ENCODE data around the gene EEF1G. TPM values are rescaled to one million over a fixed set of nuclear protein-coding genes. Genes with fewer than 3 reads are reported as not detected.

EEF1G gene, protein sequence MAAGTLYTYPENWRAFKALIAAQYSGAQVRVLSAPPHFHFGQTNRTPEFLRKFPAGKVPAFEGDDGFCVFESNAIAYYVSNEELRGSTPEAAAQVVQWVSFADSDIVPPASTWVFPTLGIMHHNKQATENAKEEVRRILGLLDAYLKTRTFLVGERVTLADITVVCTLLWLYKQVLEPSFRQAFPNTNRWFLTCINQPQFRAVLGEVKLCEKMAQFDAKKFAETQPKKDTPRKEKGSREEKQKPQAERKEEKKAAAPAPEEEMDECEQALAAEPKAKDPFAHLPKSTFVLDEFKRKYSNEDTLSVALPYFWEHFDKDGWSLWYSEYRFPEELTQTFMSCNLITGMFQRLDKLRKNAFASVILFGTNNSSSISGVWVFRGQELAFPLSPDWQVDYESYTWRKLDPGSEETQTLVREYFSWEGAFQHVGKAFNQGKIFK
- 100 to 1,000 TPM; 628 to 754 (median 714) TPM for total RNA-seq
- total RNA-seq (2013): 2,034 TPM

DNA sequence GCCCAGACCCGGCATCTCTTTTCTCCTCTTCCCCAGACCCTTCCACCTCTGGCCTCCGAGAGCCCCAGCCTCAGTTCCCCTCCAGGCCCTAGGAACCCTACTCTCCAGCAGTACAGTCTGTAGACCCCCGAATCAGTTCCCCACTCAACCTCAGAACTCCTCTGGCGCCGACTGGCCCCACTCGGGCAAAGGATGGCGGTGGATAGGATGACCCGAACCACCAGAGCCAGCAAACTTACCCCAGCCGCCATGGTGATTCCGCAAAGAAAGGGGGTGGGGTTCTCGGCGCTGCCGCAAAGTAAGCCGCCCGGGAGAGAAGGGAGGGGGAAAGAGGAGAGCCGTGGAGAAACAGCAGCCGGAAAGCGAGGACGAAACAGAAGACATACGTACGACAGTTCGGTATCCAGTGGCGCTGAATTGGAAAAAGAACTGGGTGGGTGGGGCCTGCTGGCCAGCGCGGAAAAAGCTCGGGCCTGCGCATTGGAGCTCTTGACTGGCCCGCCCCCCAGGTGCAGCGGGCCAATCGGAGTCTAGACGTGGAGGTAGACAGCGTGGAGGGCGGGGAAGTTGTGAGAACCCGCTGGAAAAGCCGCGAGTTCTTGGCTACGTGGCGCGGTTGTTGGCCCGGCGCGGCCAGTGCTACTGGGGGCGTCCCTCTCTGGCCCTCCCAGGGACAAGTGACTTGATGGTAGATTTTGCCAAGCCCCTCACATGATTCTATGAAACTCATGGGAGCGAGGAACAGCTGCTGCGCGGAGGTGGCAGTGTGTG, at the start of gene EEF1G:
TSS of gene EEF1G (minus strand) at position 300 of the 771 bp plus-strand sequence. CDS start at position 251, 49 bp downstream.
- ATAC-seq (peak; percentile 94 to 98 (median 94)), DNase-seq (peak; percentile 95 to 99)
- Mint-ChIP-seq H3K9me3 (no peaks in the 10 kb centered on the region), H3K4me1 (peaks cover 36 to 54% of the 10 kb centered on the region in 2 donors), H3K4me3 (peak within 1 kb of the TSS; percentile 99), H3K27me3 (ENCODE audit: low read depth in 2 of 2) (no peaks in the 10 kb centered on the region), H3K36me3 (peaks cover 10% of the 10 kb centered on the region), H3K27ac (peak within 1 kb of the TSS; percentile 92 to 95)
- intact Hi-C loops (cut with micrococcal nuclease): loop anchor here (1.0 to 5.0 kb wide), 3 partner anchors 16 to 134 kb away; partner anchors contain the start of genes BSCL2, GNG3 and TUT1
- Histone ChIP-seq H3K4me3 (ENCODE audit: low read length) (peak within 1 kb of the TSS; percentile 94), H3K36me3 (ENCODE audit: control insufficient read depth, insufficient read depth, low read length) (peaks cover 40% of the 10 kb centered on the region), H3K4me1 (ENCODE audit: control insufficient read depth, insufficient read depth, low read length) (peaks cover 27% of the 10 kb centered on the region), H3K27me3 (ENCODE audit: control insufficient read depth, insufficient read depth, low read length) (no peaks in the 10 kb centered on the region), H3K27ac (ENCODE audit: low read length) (peak within 1 kb of the TSS; percentile 80), H3K9me3 (ENCODE audit: control insufficient read depth, insufficient read depth, low read length) (no peaks in the 10 kb centered on the region)
- TF ChIP-seq, protein P1, sequence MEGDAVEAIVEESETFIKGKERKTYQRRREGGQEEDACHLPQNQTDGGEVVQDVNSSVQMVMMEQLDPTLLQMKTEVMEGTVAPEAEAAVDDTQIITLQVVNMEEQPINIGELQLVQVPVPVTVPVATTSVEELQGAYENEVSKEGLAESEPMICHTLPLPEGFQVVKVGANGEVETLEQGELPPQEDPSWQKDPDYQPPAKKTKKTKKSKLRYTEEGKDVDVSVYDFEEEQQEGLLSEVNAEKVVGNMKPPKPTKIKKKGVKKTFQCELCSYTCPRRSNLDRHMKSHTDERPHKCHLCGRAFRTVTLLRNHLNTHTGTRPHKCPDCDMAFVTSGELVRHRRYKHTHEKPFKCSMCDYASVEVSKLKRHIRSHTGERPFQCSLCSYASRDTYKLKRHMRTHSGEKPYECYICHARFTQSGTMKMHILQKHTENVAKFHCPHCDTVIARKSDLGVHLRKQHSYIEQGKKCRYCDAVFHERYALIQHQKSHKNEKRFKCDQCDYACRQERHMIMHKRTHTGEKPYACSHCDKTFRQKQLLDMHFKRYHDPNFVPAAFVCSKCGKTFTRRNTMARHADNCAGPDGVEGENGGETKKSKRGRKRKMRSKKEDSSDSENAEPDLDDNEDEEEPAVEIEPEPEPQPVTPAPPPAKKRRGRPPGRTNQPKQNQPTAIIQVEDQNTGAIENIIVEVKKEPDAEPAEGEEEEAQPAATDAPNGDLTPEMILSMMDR (IDR thresholded peaks at IDR 0.05): no peak
- under 1% methylated on average over 46 of the region's 46 CpGs for WGBS (ENCODE audit: insufficient coverage)

DNA sequence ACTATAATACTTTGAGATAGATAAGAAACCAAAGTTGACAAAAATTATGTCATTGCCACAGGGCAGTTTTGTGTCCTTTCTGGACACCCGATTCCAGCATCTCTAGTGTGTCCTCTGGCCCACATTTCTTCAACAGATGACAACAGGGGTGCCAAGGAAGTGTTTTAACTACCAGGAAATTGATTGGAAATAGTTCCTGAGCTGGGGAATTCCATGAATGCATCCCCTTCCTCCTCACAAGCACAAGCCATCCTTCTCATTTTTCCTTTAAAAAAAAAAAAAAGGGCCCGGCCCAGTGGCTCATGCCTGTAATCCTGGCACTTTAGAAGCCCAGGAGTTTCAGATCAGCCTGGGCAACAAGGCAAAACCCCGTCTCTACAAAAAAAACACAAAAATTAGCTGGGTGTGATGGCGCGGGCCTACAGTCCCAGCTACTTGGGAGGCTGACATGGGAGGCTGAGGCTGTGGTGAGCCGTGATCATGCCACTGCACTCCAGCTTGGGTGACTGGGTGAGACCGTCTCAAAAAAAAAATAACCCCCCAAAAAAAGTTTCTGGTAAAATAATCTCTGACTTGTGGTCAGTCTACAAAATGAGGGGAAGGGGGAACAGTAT, 48.9 kb upstream of the EEF1G start:
- WGBS (ENCODE audit: insufficient coverage): 91% methylated on average over 5 of the region's 7 CpGs
- ATAC-seq (no peak), DNase-seq (peak in 1 of 2 donors; percentile 44)
- intact Hi-C loops (cut with micrococcal nuclease): loop anchor here (2.0 kb wide), 1 partner anchor 24 kb away; the partner anchor contains the start of gene GANAB
- peak overlapping the region; percentile 97 for H3K27ac ChIP-seq (ENCODE audit: low read length)
- no peak overlapping the region for H3K4me3 ChIP-seq (ENCODE audit: low read length)
- peaks cover 23% of the 10 kb centered on the region for H3K36me3 ChIP-seq (ENCODE audit: control insufficient read depth, insufficient read depth, low read length)
- Mint-ChIP-seq H3K4me3 (peak overlapping the region; percentile 92), H3K9me3 (no peaks in the 10 kb centered on the region), H3K36me3 (no peaks in the 10 kb centered on the region), H3K4me1 (peaks cover 17 to 21% of the 10 kb centered on the region in 2 donors), H3K27me3 (ENCODE audit: low read depth in 2 of 2) (no peaks in the 10 kb centered on the region), H3K27ac (peak overlapping the region; percentile 94 to 98)
- H3K27me3 ChIP-seq (ENCODE audit: control insufficient read depth, insufficient read depth, low read length): no peaks in the 10 kb centered on the region
- TF ChIP-seq, protein P1 (IDR thresholded peaks at IDR 0.05): no peak
- H3K4me1 ChIP-seq (ENCODE audit: control insufficient read depth, insufficient read depth, low read length): peaks cover 20% of the 10 kb centered on the region
- no peaks in the 10 kb centered on the region for H3K9me3 ChIP-seq (ENCODE audit: control insufficient read depth, insufficient read depth, low read length)

DNA sequence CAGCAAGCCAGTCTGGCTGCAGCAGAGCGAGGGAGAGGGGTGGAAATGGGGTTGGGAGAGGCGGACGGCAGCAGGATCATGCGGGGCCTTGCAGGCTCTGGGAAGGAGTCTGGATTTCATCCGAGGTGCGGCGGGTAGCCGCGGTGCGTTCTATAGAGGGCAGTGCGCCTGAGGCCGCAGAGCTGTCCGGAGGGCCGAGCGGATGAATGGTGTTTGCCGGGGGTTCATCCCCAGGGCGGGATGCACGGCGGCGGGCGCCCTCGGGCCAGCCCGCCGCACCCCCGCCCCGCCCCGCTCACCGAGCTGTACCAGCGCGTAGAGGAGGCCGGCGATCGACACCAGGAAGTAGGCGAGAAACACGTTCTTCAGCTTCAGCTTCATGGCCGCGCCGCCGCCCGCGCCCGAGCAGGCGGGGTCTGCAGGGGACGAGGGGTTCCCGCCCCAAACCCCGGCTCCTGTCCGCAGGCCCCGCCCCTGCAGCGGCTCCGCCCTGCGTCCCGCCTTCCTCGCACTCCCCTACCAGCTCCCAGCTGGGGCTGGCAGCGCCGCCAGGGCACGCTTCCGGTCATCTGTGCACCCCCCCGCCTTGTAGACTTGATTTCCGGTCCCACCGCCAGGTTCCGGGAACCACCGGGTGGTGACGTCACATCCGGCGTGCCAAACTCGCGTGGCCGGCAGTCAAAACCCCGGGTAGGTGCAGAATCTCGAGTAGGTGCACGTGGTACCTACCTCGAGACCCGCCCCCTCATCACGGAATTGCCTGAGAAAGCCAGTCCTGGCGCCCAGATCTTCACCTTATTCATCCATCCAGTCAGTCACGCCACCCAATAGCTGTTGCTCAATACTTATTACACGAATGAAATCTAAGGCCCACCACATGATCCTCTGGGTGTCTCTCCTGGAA, 48.1 kb upstream of the EEF1G start, which contains the start of gene B3GAT3:
TSS of gene B3GAT3 (minus strand) at position 420 of the 904 bp plus-strand sequence. CDS start at position 381, 39 bp downstream.
- Mint-ChIP-seq H3K27ac (peak within 1 kb of the TSS; percentile 94 to 98), H3K36me3 (no peaks in the 10 kb centered on the region), H3K4me1 (peaks cover 17 to 21% of the 10 kb centered on the region in 2 donors), H3K9me3 (no peaks in the 10 kb centered on the region), H3K4me3 (peak within 1 kb of the TSS; percentile 93), H3K27me3 (ENCODE audit: low read depth in 2 of 2) (no peaks in the 10 kb centered on the region)
- Histone ChIP-seq H3K4me3 (ENCODE audit: low read length) (peak within 1 kb of the TSS; percentile 77), H3K36me3 (ENCODE audit: control insufficient read depth, insufficient read depth, low read length) (peaks cover 22% of the 10 kb centered on the region), H3K27ac (ENCODE audit: low read length) (peak within 1 kb of the TSS; percentile 97), H3K27me3 (ENCODE audit: control insufficient read depth, insufficient read depth, low read length) (no peaks in the 10 kb centered on the region), H3K9me3 (ENCODE audit: control insufficient read depth, insufficient read depth, low read length) (no peaks in the 10 kb centered on the region), H3K4me1 (ENCODE audit: control insufficient read depth, insufficient read depth, low read length) (peaks cover 20% of the 10 kb centered on the region)
- WGBS (ENCODE audit: insufficient coverage): under 1% methylated on average over 77 of the region's 77 CpGs
- TF ChIP-seq, protein P1 (IDR thresholded peaks at IDR 0.05): no peak
- intact Hi-C loops (cut with micrococcal nuclease): loop anchor here (1.0 to 2.0 kb wide), 2 partner anchors 9 to 25 kb away; partner anchors contain the start of genes GANAB and ROM1
- DNase-seq (peak; percentile 95 to 99), ATAC-seq (peak; percentile 86 to 97 (median 89))

All from natural killer cell (primary cell).